Mesothelial cell of epicardium (in vitro differentiated cells): ENCODE data around the gene WAPL. TPM values are rescaled to one million over a fixed set of nuclear protein-coding genes. Genes with fewer than 3 reads are reported as not detected.

Source experiments
- DNase-seq, 2 experiments: peaks; one replicate each; pipeline ENCODE4 v3.0.0; 2021; ENCODE audit warnings: low spot score in 2 of 2; ENCODE audit not compliant: unreplicated experiment in 2 of 2
- H3K27ac Mint-ChIP-seq: 2 replicates; pipeline ENCODE4 v1.8.0; 2021; ENCODE audit warnings: mixed read lengths
- H3K27me3 Mint-ChIP-seq: 2 replicates; pipeline ENCODE4 v1.8.0; 2021; ENCODE audit warnings: low read depth, mixed read lengths
- H3K36me3 Mint-ChIP-seq: 2 replicates; pipeline ENCODE4 v1.8.0; 2021; ENCODE audit warnings: mixed read lengths
- H3K4me1 Mint-ChIP-seq: 2 replicates; pipeline ENCODE4 v1.8.0; 2021; ENCODE audit warnings: mixed read lengths
- H3K4me3 Mint-ChIP-seq: 2 replicates; pipeline ENCODE4 v1.8.0; 2021; ENCODE audit warnings: mild to moderate bottlenecking, moderate library complexity, mixed read lengths
- H3K9me3 Mint-ChIP-seq: 2 replicates; pipeline ENCODE4 v1.8.0; 2021; ENCODE audit warnings: mixed read lengths
- CTCF ChIP-seq: fragments of 200-600 bp; sonication (generic); IDR thresholded peaks from one replicate; pipeline ENCODE4 v1.5.0; 2021; ENCODE audit warnings: antibody characterized with exemption; ENCODE audit not compliant: unreplicated experiment
- total RNA-seq: library from RNA; stranded (reverse); gene quantifications from 3 replicates; pipeline ENCODE4 v1.2.1, GENCODE V29; 2021

Gene WAPL
- total RNA-seq, 1 donor from 2014 or later, result 43.4 TPM

DNA sequence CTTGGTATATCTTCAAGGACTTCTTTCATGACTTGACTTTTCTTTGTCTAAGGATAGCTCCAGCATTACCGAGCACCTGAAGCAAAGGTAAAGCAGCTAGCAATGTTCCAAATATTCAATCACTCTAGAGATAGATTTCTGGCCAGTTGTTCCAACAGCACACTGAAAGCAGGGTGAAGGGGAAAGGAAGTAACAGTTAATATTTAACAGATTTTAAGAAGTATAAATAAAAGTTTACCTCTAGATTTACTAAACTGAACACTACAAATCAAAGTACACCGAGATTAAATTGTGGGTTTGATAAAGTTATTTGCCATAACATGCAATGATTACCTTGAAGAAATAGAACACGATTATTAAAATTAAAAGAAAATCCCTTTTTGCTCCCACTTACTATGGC, 84.1 kb downstream of the WAPL start:
- H3K27ac Mint-ChIP-seq, result no peak overlapping the region
- H3K4me1 Mint-ChIP-seq, result peaks cover 7% of the 10 kb centered on the region
- no peak for TF ChIP-seq CTCF
- peaks cover 7% of the 10 kb centered on the region for H3K9me3 Mint-ChIP-seq
- no peak overlapping the region for H3K4me3 Mint-ChIP-seq
- no peak for DNase-seq
- H3K36me3 Mint-ChIP-seq, result peaks cover 41% of the 10 kb centered on the region
- no peaks in the 10 kb centered on the region for H3K27me3 Mint-ChIP-seq

DNA sequence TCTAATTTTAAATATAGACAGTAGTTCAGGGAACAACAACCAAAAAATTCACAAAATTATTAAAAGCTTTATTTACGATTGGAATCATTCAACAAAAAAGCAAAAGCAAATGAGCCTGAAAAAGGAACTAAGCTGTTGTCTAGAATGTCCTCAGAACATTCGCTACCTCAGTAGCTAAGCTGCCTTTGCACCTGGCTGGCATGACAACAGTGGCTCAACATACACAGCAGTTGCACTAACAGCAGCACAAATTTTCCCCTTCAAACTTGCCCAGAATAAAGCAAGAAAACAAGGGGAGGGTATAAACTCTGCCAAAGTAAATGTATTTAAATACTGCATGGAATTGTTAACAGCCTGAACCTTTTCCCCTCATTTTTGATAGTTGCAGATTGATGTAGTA, 84.6 kb downstream of the WAPL start:
- Mint-ChIP-seq H3K36me3 (peaks cover 38% of the 10 kb centered on the region), H3K9me3 (peaks cover 7% of the 10 kb centered on the region), H3K27ac (no peak overlapping the region), H3K27me3 (no peaks in the 10 kb centered on the region), H3K4me1 (peaks cover 7% of the 10 kb centered on the region), H3K4me3 (no peak overlapping the region)
- DNase-seq, result no peak
- TF ChIP-seq CTCF, result no peak

DNA sequence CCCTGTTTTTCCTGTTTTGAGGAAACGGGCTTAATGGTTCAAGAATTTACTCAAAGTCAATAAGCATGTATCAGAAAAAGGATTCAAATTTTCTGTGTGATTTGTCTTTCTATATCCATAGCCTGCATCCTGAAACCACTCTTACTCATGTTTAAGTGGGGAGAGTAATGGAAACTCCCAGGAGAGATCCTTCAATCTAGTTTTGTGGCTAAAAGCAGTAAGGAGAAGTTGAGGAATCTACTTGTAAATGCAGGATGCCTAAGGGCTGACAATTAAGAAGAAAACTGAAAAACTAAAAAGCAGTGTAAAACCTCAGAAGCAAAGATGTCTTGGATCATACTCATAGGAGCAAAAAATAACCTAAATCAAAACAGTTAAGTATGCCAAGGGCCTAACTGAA, 86.9 kb downstream of the WAPL start:
- DNase-seq, result no peak
- Mint-ChIP-seq H3K27ac (no peak overlapping the region), H3K4me1 (peaks cover 5% of the 10 kb centered on the region)

GRCh38 chr10:86423739-86424138, 97.9 kb downstream of the WAPL start:
- DNase-seq, result no peak
- Mint-ChIP-seq H3K36me3 (no peaks in the 10 kb centered on the region), H3K4me1 (no peaks in the 10 kb centered on the region), H3K27me3 (peaks cover 26% of the 10 kb centered on the region), H3K9me3 (peaks cover 4% of the 10 kb centered on the region), H3K4me3 (no peak overlapping the region), H3K27ac (no peak overlapping the region)
- no peak for TF ChIP-seq CTCF

More for the DNA sequence above, 86.9 kb downstream of the WAPL start:
- Mint-ChIP-seq H3K27me3 (no peaks in the 10 kb centered on the region), H3K36me3 (peaks cover 21% of the 10 kb centered on the region), H3K9me3 (peaks cover 7% of the 10 kb centered on the region), H3K4me3 (no peak overlapping the region)
- TF ChIP-seq CTCF, result no peak

GRCh38 chr10:86419101-86419500, 102.5 kb downstream of the WAPL start:
- Mint-ChIP-seq H3K27ac (no peak overlapping the region), H3K27me3 (peaks cover 47% of the 10 kb centered on the region), H3K4me1 (no peaks in the 10 kb centered on the region), H3K36me3 (no peaks in the 10 kb centered on the region), H3K9me3 (no peaks in the 10 kb centered on the region), H3K4me3 (no peak overlapping the region)
- DNase-seq, result no peak
- TF ChIP-seq CTCF, result no peak

- Mint-ChIP-seq H3K27me3 (peaks cover 36% of the 10 kb centered on the region), H3K4me3 (no peak overlapping the region), H3K4me1 (peaks cover 5% of the 10 kb centered on the region), H3K9me3 (peaks cover 6% of the 10 kb centered on the region), H3K36me3 (peaks cover 2% of the 10 kb centered on the region), H3K27ac (no peak overlapping the region)
- no peak for TF ChIP-seq CTCF
- no peak for DNase-seq
Observed at GRCh38 chr10:86415583-86415982, 106.0 kb downstream of the WAPL start.
